ENCODE results near the gene GAA. TPM values are rescaled to one million over a fixed set of nuclear protein-coding genes. Genes with fewer than 3 reads are reported as not detected.

Gene GAA
- total and polyA plus RNA-seq, 2 of the 13 experiments (the other 11 are each of a cell fraction or from before 2014, with no cell fraction given): 21.6 to 36.4 TPM

DNA sequence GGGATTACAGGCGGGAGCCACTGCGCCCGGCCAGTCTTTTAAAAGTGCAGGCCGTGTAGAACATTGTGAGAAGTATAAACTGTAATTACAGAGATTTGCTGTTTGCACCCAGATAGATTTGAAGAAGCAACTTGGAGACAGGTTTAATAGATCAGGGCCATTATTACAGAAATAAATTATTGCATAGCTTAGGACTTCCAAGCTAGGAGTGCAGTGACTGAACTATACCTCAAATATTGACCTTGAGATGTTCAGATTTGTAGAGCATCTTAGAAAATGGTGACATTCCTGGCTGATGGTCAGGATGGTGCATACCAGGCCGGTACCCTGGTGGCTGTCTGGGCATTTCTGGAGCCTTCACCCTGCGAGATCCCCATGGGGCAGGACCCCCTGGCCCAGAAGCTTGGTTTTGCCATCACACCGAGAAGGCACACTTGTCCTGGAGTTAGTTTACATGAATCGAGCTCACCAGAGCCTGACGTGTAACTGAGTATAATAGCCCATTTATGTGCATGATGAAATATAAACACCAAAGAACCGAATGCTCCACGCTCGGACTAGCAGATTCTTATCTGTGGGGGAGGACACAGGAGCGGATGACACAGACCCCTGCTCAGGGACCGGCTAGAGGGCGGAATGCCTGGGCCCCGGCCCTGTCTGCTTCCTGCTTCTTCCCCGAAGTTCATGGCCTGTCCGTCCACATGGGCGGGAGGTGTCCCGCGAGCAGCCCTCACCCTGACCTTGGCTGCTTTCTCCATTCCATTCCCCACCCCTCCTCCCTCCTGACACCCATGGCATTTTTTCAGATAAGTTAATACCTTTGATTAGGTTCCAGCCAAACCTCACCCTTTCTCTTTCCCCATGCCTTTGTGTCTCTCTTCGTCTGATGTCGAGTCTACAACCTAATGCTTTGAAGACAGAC lies 32.8 kb upstream of the GAA start (continued):
- TF ChIP-seq ZNF552 (CRISPR knock-in tag; IDR thresholded peaks at IDR 0.05; ENCODE audit: borderline replicate concordance) (no peak; the same call in 1 of the 2 replicates), ZNF451 (CRISPR knock-in tag; IDR thresholded peaks at IDR 0.05) (no peak), RARG (CRISPR knock-in tag; IDR thresholded peaks at IDR 0.05; ENCODE audit: low read depth) (no peak), ZNF883 (CRISPR knock-in tag; IDR thresholded peaks at IDR 0.05; ENCODE audit: not compliant biosample characterization) (no peak), CBX5 (CRISPR knock-in tag; IDR thresholded peaks at IDR 0.05; ENCODE audit: borderline replicate concordance) (no peak), TAF15 (IDR thresholded peaks at IDR 0.05; ENCODE audit: low read depth, low read length, poor library complexity, severe bottlenecking) (no peak), ARHGAP35 (CRISPR knock-in tag; IDR thresholded peaks at IDR 0.05; ENCODE audit: borderline replicate concordance) (no peak), KDM5A (IDR thresholded peaks at IDR 0.05; ENCODE audit: borderline replicate concordance, low read length) (no peak), CHD4 (IDR thresholded peaks at IDR 0.05; ENCODE audit: borderline replicate concordance, low read length) (no peak), CENPX (CRISPR knock-in tag; IDR thresholded peaks at IDR 0.05) (no peak), POLR2AphosphoS5 (IDR thresholded peaks at IDR 0.05; ENCODE audit: low read depth, low read length) (no peak), ZBTB1 (CRISPR knock-in tag; IDR thresholded peaks at IDR 0.05; ENCODE audit: borderline replicate concordance) (no peak), SRSF4 (IDR thresholded peaks at IDR 0.05; ENCODE audit: low read depth, low read length, poor library complexity, severe bottlenecking) (no peak), MLLT10 (CRISPR knock-in tag; IDR thresholded peaks at IDR 0.05) (no peak), PCBP1 (IDR thresholded peaks at IDR 0.05; ENCODE audit: borderline replicate concordance, low read depth, low read length) (no peak), SKI (IDR thresholded peaks at IDR 0.05; ENCODE audit: partially characterized antibody) (peak; percentile 95), SP5 (CRISPR knock-in tag; IDR thresholded peaks at IDR 0.05; ENCODE audit: borderline replicate concordance, low read depth) (peak; percentile 73; the same call in 1 of the 2 replicates)
- TF ChIP-seq, protein P1, sequence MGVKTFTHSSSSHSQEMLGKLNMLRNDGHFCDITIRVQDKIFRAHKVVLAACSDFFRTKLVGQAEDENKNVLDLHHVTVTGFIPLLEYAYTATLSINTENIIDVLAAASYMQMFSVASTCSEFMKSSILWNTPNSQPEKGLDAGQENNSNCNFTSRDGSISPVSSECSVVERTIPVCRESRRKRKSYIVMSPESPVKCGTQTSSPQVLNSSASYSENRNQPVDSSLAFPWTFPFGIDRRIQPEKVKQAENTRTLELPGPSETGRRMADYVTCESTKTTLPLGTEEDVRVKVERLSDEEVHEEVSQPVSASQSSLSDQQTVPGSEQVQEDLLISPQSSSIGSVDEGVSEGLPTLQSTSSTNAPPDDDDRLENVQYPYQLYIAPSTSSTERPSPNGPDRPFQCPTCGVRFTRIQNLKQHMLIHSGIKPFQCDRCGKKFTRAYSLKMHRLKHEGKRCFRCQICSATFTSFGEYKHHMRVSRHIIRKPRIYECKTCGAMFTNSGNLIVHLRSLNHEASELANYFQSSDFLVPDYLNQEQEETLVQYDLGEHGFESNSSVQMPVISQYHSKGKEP (CRISPR knock-in tag; IDR thresholded peaks at IDR 0.05): no peak
- TF ChIP-seq, protein P2, sequence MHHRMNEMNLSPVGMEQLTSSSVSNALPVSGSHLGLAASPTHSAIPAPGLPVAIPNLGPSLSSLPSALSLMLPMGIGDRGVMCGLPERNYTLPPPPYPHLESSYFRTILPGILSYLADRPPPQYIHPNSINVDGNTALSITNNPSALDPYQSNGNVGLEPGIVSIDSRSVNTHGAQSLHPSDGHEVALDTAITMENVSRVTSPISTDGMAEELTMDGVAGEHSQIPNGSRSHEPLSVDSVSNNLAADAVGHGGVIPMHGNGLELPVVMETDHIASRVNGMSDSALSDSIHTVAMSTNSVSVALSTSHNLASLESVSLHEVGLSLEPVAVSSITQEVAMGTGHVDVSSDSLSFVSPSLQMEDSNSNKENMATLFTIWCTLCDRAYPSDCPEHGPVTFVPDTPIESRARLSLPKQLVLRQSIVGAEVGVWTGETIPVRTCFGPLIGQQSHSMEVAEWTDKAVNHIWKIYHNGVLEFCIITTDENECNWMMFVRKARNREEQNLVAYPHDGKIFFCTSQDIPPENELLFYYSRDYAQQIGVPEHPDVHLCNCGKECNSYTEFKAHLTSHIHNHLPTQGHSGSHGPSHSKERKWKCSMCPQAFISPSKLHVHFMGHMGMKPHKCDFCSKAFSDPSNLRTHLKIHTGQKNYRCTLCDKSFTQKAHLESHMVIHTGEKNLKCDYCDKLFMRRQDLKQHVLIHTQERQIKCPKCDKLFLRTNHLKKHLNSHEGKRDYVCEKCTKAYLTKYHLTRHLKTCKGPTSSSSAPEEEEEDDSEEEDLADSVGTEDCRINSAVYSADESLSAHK (CRISPR knock-in tag; IDR thresholded peaks at IDR 0.05; ENCODE audit: borderline replicate concordance): no peak
- TF ChIP-seq, protein P3, sequence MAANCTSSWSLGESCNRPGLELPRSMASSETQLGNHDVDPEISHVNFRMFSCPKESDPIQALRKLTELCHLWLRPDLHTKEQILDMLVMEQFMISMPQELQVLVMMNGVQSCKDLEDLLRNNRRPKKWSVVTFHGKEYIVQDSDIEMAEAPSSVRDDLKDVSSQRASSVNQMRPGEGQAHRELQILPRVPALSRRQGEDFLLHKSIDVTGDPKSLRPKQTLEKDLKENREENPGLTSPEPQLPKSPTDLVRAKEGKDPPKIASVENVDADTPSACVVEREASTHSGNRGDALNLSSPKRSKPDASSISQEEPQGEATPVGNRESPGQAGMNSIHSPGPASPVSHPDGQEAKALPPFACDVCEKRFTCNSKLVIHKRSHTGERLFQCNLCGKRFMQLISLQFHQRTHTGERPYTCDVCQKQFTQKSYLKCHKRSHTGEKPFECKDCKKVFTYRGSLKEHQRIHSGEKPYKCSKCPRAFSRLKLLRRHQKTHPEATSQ (CRISPR knock-in tag; IDR thresholded peaks at IDR 0.05; ENCODE audit: borderline replicate concordance): no peak
- TF ChIP-seq, protein P4, sequence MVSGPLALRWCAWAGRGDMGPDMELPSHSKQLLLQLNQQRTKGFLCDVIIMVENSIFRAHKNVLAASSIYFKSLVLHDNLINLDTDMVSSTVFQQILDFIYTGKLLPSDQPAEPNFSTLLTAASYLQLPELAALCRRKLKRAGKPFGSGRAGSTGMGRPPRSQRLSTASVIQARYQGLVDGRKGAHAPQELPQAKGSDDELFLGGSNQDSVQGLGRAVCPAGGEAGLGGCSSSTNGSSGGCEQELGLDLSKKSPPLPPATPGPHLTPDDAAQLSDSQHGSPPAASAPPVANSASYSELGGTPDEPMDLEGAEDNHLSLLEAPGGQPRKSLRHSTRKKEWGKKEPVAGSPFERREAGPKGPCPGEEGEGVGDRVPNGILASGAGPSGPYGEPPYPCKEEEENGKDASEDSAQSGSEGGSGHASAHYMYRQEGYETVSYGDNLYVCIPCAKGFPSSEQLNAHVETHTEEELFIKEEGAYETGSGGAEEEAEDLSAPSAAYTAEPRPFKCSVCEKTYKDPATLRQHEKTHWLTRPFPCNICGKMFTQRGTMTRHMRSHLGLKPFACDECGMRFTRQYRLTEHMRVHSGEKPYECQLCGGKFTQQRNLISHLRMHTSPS (CRISPR knock-in tag; IDR thresholded peaks at IDR 0.05; ENCODE audit: low read depth): no peak

Measured in HepG2 (cell line).